SK-N-MC (cell line): ENCODE results near the gene PCSK1.

Experiments
- EZH2 ChIP-seq: fragments of 200-600 bp; sonication (generic); IDR thresholded peaks from one replicate; pipeline ENCODE4 v1.6.1; 2017; ENCODE audit warnings: antibody characterized with exemption
- POLR2AphosphoS5 ChIP-seq: IDR thresholded peaks from 2 replicates; pipeline ENCODE4 v1.6.1; 2012; ENCODE audit warnings: mild to moderate bottlenecking, low read depth, low read length, borderline replicate concordance

- no peak for TF ChIP-seq EZH2
- no peak for TF ChIP-seq POLR2AphosphoS5
Measured at GRCh38 chr5:96350678-96351077, 82.4 kb downstream of the PCSK1 start.
